ENCODE results near the gene ATP5F1B. TPM values are rescaled to one million over a fixed set of nuclear protein-coding genes. Genes with fewer than 3 reads are reported as not detected.

The ATP5F1B gene
- total and polyA plus RNA-seq, 2 of the 13 experiments (the other 11 are each of a cell fraction or from before 2014, with no cell fraction given) = 1,051 to 1,180 TPM

DNA sequence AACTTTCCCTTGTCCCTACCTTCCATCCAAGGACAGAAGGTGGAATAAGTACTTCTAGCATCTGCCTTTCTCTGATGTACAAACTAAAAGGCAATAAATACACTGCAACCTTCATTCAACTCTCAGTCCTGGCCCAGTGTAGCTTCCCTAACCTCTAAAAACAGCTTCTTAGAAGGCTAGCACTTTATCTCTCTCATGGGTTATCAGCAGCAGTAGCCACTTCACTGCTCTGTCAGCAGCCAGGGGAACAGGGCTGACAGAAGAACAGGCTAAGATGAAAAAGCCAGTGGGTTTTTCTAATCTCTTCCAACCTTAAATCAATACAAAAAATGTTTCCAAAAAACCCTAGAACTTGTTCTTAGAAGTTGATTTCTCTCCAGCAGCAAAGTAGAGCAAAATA, 28.9 kb downstream of the ATP5F1B start:
- in situ Hi-C loops (cut with HindIII; ENCODE audit: extremely low pct_ligation_motif_present, low pct_unique_long_range_greater_than_20kb) = no loop called here
- BruUV-seq (replicated peaks) = no TSS peak
- Histone ChIP-seq H2AFZ (ENCODE audit: low read length) (no peak overlapping the region), H3K4me3 (replicated peaks in 1 of 3; ENCODE audit: insufficient read depth in 1 of 3, low read depth in 2 of 3, low read length in 3 of 3) (no peak overlapping the region), H3K27me3 (ENCODE audit: control insufficient read depth in 1 of 2, insufficient read depth in 2 of 2, low read length in 2 of 2) (no peaks in the 10 kb centered on the region), H4K20me1 (ENCODE audit: insufficient read depth, low read length) (peaks cover 11% of the 10 kb centered on the region; the same call in 1 of the 2 replicates), H3K36me3 (replicated peaks in 1 of 2; ENCODE audit: control insufficient read depth in 1 of 2, insufficient read depth in 2 of 2, low read length in 2 of 2) (peaks cover 25 to 80% of the 10 kb centered on the region in 2 experiments), H3K9ac (ENCODE audit: insufficient read depth, low read depth, low read length) (no peak overlapping the region), H3K27ac (ENCODE audit: extremely low read length, insufficient read depth, low read length) (no peak overlapping the region), H3K79me2 (ENCODE audit: insufficient read depth, low read length) (peaks cover 41% of the 10 kb centered on the region), H3K9me3 (ENCODE audit: low read length) (no peaks in the 10 kb centered on the region), H3K4me1 (ENCODE audit: insufficient read depth, low read length) (no peaks in the 10 kb centered on the region), H3K4me2 (ENCODE audit: low read depth, low read length) (no peak overlapping the region)
- TF ChIP-seq, protein P1, sequence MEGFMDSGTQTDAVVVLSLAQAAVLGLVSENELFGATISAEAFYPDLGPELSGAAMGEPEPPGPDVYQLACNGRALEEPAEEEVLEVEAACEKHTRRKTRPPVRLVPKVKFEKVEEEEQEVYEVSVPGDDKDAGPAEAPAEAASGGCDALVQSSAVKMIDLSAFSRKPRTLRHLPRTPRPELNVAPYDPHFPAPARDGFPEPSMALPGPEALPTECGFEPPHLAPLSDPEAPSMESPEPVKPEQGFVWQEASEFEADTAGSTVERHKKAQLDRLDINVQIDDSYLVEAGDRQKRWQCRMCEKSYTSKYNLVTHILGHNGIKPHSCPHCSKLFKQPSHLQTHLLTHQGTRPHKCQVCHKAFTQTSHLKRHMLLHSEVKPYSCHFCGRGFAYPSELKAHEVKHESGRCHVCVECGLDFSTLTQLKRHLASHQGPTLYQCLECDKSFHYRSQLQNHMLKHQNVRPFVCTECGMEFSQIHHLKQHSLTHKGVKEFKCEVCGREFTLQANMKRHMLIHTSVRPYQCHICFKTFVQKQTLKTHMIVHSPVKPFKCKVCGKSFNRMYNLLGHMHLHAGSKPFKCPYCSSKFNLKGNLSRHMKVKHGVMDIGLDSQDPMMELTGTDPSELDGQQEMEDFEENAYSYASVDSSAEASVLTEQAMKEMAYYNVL (CRISPR knock-in tag; IDR thresholded peaks at IDR 0.05; ENCODE audit: borderline replicate concordance) = no peak
- TF ChIP-seq ZNF761 (CRISPR knock-in tag; conservative IDR thresholded peaks at IDR 0.05) (no peak), RAD51 (IDR thresholded peaks at IDR 0.05; ENCODE audit: borderline replicate concordance) (no peak), AGO2 (optimal IDR thresholded peaks at IDR 0.05; ENCODE audit: low read depth, low read length) (no peak), ZFAT (CRISPR knock-in tag; conservative IDR thresholded peaks at IDR 0.05) (no peak), IRF2 (CRISPR knock-in tag; IDR thresholded peaks at IDR 0.05) (no peak), SYNCRIP (IDR thresholded peaks at IDR 0.05; ENCODE audit: insufficient read depth, low read depth, low read length) (no peak), ZNF510 (CRISPR knock-in tag; IDR thresholded peaks at IDR 0.05; ENCODE audit: low read depth) (no peak), REPIN1 (CRISPR knock-in tag; IDR thresholded peaks at IDR 0.05; ENCODE audit: borderline replicate concordance, low read depth) (no peak)
- intact Hi-C loops (cut with micrococcal nuclease; ENCODE audit: unreplicated experiment) = no loop called here
- CTCF ChIA-PET (ENCODE audit: low intra/inter-chr PET ratio, low total read pairs) = no interaction called here
- ATAC-seq = no peak
- no peak for DNase-seq (ENCODE audit: low spot score)
- POLR2A ChIA-PET = no interaction called here
- FAIRE-seq = no peak

Measured in HepG2 (cell line).